Coronary artery (tissue), 2 donors: ENCODE results near the gene BMPR1A.

Source experiments
- DNase-seq: peaks from one replicate; pipeline ENCODE4 v3.0.0-alpha.2; 2017; ENCODE audit warnings: low spot score
- H3K27ac ChIP-seq, 2 donors: fragments of 200-600 bp; sonication (generic); one replicate each; pipeline ENCODE4 v1.5.1; 2016 to 2019
- H3K4me3 ChIP-seq: fragments of 200-600 bp; sonication (generic); 2 replicates; pipeline ENCODE4 v1.5.1; 2016; ENCODE audit warnings: mild to moderate bottlenecking, moderate library complexity
- CTCF ChIP-seq: fragments of 200-600 bp; sonication (generic); IDR thresholded peaks from one replicate; pipeline ENCODE4 v1.5.1; 2019; ENCODE audit warnings: antibody characterized with exemption

The BMPR1A gene

DNA sequence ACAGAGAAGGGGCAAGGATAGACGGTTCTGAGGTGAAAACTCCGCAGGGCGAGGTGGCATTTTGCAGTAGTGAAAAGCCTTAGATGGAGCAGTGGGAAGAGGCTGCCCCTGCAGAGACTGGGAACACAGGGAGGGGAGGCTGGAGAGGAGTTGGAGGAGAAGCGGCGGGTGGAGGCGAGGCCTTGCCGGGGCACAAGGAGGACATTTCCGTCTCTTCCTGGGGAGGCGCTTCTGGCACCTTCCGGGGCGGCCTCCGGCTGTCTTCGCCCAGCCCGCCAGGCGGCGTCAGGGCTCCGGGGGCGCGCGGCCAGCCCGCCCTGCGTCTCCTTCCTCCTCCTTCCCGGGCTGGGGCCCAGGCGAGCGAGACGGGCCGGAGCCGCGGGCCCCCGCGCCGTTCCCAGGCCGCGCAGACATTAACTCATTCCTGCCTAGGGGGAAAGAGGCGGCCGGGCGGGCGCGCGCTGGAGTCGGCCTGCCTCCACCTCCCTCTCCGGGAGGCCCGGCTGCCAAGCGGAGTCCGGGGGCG is 45.4 kb upstream of the BMPR1A start:
- TF ChIP-seq CTCF = peak; percentile 88
- peak; percentile 93 for DNase-seq
- Histone ChIP-seq H3K4me3 (peak overlapping the region; percentile 78), H3K27ac (peak overlapping the region; percentile 93 to 96)

GRCh38 chr10:86711513-86712316 is 44.7 kb upstream of the BMPR1A start:
- no peak for TF ChIP-seq CTCF
- DNase-seq = peak; percentile 79

GRCh38 chr10:86712317-86712707 is 44.1 kb upstream of the BMPR1A start:
- TF ChIP-seq CTCF = no peak
- H3K27ac ChIP-seq = peak overlapping the region; percentile 93 to 96
- DNase-seq = no peak
- H3K4me3 ChIP-seq = peak overlapping the region; percentile 78

More at GRCh38 chr10:86711513-86712316, 44.7 kb upstream of the BMPR1A start:
- peak overlapping the region; percentile 78 for H3K4me3 ChIP-seq
- H3K27ac ChIP-seq = peak overlapping the region; percentile 93 to 96

- no peak overlapping the region for H3K4me3 ChIP-seq
- no peak for TF ChIP-seq CTCF
- DNase-seq = peak; percentile 54
- H3K27ac ChIP-seq = peak overlapping the region in 1 of 2 donors; percentile 41
Measured at GRCh38 chr10:86715156-86715795, 41.1 kb upstream of the BMPR1A start.

- DNase-seq = no peak
- TF ChIP-seq CTCF = no peak
- Histone ChIP-seq H3K4me3 (no peak overlapping the region), H3K27ac (peak overlapping the region in 1 of 2 donors; percentile 7)
Measured at GRCh38 chr10:86715836-86716235, 40.6 kb upstream of the BMPR1A start.

GRCh38 chr10:86716466-86716865 is 40.0 kb upstream of the BMPR1A start:
- DNase-seq = no peak
- Histone ChIP-seq H3K27ac (peak overlapping the region in 1 of 2 donors; percentile 7), H3K4me3 (no peak overlapping the region)
- TF ChIP-seq CTCF = no peak
